HG02981 (cell line): ENCODE results near the gene FTL.
A peak's percentile ranks its signal among the peaks of the same experiment; 100 is the strongest.

Experiments used
- ATAC-seq: cut with Tn5 transposase; IDR thresholded peaks from one replicate; pipeline ENCODE4 v1.9.1; 2021; ENCODE audit warnings: mild to moderate bottlenecking, moderate library complexity; ENCODE audit not compliant: unreplicated experiment

Gene FTL

DNA sequence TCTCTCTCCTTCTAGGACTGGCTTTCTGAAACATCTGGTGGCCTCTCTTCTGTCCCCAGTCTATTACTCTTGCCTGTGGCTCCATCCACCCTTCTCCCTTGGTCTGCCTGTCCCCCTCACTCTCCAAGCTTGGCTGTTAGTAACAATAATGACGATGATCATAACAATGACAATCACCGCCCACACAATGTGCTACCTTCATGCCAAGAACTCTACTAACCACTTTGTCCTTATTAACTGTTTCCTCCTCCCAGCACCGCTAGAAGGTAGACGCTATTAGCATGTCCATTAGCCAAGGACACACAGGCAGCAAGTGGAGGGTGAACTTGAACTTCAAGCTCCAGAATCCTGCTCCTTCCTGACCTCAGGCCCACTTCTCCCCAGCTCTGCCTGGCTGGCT lies 25.3 kb downstream of the FTL start:
- no peak for ATAC-seq

DNA sequence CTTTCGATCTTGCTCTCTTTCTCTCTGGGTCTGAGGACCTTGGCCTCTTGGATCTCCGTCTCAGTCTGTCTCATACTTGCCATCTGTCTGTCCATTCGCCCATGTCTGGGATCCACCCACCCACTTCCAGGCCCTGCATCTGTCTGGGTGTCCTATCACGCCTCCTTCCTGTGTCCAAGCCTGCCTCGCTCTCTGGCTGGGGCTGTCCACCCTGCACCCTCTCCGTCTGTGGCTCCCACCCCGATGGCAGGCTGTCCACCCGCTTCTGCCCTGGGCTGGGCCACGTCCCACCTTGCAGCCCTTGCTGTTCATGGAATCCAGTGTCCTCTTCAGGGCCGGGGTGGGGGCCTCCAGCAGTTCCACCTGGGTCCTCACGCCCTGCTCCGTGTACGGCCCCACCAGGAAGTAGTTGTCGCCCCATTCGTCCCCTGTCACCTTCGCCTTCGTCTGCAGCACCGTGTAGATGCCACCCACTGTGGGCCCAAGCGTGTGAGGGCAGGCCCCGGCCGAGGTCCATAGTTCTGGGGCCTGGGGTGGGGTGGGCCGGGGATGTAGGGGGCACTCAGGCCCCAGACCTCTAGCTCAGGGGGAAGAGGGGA lies 26.0 kb downstream of the FTL start:
- no peak for ATAC-seq

DNA sequence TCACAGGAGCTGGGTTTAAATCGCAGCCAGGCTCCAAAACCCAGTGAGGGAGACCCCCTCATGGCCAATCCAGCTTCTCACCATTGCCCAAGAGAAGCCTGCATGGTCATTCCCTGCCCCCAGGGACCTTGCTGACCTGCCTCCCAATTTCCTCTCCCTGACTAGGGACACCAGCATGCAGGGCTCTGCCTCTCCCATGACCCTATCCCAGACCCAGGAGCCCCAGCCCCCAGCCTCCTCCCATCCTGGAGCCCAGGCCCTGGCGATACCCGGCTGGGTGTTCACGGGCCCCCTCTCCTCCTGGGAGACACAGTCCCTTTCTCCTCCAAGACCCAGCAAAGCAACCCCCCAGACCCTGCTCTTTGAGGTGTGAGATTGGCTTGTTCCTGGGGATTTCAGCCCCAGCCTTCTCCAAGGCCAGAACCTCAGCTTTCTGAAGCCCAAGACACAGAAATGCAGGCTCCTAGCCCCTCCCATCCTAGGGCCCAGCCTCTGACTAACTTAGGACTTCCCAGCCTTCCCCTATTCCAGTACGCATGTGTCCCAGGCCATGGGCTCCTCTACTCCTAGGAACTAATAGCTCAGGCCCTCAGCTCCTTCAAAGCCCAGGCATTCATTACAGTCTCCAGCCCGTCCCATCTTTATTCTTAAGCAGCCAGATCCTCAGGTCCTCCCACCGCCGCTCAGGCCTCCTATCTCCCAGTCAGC lies 26.9 kb downstream of the FTL start:
- ATAC-seq: no peak

DNA sequence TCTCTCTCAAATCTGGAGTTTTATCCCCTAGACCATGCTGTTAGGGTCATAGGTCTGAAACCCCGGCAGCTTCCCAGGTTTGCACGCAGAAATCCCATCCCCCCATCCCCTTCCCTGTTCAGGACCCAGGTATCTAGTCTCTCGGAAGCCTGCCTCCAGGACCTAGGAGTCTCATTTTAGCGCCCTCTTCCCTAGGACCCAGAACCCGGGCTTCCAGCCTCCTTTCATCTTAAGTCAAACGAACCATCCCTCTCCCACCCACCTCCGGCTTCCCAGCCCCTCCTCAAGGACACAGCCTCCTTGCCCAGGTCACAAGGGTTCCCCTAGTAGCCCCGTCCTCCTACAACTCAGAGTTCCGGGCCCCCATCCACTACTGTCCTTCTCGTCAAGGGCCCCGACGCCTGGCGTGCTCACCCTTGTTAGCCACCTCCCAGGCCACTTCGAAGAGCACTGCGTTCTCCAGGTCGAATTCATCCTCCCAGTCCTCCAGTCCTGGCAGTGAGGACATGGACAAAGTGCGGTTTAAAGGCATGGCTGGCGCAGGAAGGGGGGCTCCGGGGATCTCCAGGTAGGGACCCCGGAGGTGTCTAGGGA lies 27.6 kb downstream of the FTL start:
- ATAC-seq: no peak

DNA sequence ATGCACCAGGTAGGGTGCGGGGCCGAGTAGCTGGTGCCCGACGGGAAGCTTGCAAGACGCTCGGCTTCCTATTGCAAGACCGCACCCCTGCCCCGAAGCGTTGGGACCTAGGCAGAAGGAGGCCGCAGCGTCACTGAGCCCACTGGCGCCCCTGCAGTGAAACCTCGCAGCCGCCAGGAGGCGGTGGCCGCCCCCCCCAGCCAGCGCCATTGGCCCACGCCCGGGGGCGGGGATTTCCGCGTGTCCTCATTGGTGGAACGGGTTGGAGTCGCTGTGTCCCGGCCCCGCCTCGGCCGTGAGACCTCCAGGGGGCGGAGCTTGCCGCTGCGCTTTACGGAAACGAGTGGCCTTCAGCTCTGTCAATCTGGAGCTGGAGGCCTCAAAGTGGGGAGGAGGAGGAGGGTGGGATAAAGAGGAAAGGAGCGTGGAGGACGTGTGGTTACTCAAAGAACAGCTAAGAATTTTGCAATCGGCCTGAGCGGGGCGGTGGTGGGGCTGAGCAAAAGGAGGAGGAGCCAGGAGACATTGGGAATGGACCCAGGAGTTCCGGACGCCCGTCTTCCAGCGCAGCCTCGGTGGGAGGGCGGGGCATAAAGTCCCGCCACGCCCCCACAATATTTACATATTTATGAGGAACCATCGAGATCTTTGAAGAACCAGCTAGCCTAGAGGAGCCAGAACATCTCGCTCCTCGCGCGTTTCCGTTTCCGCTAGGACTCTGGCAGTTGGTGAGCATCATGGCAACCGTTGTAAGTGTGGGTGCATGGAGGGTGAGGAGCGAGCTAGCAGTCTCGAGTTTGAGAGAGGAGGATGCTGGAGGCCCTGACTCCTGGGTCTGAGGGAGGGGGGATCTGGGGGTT lies 28.3 kb downstream of the FTL start, which contains the start of the genes GYS1 and RUVBL2:
TSS of gene GYS1 (minus strand) at position 135 of the 860 bp plus-strand sequence. CDS start 197 bp downstream, outside the sequence.
TSS of gene RUVBL2 (plus strand) at position 713 of the 860 bp plus-strand sequence. CDS start at position 738, 25 bp downstream.
- ATAC-seq: peak; percentile 83

DNA sequence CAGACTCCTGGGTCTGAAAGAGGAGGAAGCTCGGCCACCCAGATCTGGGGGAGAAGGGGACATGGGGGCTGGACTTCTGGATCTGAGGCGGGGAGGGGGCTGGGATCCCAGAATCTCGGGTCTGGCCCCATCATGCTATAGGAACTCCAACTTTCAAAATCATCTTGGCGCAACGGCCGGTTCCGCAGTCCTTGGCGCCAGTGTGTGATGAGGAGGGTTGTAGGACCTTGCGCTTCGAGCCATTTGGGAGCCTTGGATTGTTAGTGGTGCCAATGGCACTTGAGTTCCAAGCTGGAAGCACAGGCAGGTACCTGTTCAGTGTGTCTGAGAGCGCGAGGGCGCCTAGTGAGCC lies 28.9 kb downstream of the FTL start:
- no peak for ATAC-seq

DNA sequence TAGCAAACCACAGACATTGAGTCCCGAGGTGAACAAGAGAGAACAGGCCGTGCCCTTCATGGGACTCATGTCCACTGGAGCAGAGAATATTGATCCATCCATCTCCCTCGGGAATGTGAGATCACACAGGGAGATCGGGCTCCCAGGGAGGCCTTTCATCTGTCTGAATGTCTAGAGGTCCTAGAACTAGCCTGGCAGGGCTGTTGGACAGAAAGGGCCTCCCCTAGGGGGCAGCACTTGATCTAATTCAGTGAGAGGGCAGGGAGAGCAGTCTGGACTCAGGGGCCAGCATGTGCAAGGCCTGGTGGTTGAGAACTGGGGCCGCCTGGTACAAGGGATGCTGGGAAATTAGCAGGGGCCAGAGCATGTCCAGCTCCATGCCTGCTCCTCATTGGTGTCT lies 32.9 kb downstream of the FTL start:
- ATAC-seq: no peak

DNA sequence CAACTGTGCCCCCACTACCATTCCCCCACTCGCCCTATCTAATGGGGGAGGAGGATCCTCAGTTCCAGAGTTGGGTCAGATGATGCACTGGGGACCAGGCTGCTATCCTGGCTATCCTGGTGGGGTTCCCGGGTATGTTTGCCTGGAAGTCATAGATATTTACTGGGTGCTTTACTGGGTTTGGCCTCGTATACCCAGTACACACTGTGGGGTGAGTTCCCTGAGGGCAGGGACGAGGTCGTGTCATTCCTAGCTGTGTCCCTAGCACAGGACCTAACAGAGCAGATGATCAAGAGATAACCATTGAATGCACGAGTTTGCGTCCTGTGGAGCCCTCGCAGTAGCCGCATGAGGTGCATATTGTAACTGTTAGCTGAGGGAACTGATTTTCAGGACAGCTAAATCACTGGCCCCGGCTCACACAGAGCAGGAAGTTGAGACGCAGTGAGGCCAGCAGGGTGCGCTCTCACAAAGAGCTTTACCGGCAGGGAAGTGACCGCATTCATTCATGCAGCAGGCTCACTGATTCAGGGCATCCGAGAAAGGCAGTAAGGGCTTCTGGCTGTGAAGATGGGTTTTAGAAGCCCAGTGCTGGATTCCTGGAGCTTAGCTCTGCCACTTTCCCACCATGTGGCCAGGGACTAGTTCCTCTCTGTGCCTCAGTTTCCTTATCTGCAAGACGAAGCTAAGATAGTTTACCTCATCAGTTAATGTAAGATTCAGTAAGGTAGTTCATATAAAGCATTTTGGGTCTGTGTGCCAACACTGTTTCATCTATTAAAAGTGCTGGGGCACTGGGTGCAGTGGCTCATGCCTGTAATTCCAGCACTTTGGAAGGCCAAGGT lies 34.6 kb downstream of the FTL start:
- ATAC-seq: no peak

DNA sequence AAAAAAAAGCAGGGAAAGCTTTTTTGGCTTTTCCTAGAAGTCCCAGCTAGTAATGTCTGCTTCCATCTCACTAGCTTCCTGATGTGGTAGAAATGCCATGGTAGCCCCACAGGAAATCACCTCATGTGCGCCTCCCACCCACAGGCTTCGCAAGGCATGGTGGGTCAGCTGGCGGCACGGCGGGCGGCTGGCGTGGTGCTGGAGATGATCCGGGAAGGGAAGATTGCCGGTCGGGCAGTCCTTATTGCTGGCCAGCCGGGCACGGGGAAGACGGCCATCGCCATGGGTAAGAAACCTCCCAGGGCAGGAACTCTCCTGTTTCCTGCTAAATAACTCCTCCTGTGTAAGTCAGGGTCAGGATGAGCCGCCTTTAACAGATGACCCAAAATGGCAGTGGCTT lies 39.0 kb downstream of the FTL start:
- ATAC-seq: no peak

DNA sequence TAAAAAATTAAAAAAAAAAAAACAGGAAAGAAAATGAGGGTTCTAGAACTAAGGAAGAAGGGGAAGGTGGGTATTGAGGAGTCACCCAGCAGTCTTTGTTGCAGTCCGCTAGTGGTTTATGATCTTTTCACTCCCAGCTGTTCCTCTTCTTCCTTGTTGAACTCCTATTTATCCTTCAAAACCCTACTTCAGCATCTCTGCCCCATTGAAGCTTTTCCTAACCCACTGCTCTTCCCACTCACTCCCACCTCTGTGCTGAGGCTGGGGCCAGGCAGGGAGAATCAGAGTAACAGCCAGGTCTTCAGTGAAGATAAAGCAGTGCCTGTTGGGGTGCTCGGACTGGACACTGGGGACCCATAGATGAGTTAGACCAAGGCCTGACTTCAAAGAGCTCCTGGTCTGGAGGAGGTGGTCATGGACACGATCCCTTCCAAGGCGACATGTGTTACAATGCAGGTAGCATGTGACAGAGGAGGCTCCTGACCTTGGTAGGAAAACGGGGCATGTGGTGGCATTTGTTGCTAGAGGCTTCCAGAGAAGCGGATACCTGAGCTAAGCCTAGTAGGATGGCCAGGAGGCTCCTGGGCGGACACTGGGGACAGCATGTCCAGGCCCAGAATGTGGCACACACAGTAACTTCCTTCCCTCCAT lies 40.0 kb downstream of the FTL start:
- ATAC-seq: no peak

DNA sequence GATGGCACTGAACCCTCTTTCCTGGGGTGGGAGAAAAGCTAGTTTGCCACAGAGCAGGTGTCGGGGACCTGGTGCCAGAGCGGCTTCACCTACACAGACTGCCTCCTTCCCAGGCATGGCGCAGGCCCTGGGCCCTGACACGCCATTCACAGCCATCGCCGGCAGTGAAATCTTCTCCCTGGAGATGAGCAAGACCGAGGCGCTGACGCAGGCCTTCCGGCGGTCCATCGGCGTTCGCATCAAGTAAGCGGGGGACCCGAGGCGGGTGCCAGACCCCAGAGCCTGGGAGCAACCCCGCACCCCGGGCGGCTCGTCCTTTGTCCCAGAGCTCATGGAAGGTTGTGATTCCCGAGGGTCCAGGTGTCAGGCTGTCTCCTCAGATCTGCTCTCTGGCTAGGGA lies 41.8 kb downstream of the FTL start:
- ATAC-seq: no peak

DNA sequence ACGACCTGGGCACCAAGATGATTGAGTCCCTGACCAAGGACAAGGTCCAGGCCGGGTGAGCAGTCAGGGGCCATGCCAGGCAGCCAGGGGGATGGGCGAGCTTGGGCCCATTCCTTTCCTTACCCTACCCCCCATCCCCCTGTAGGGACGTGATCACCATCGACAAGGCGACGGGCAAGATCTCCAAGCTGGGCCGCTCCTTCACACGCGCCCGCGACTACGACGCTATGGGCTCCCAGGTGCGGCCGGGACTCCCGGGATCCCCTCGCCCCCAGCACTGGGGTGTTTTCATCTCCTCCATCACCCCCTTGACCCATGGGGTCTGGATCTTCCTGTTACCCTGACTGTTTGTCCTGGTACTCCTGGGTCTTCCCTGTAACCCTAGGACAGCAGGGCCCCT lies 44.7 kb downstream of the FTL start:
- ATAC-seq: no peak

DNA sequence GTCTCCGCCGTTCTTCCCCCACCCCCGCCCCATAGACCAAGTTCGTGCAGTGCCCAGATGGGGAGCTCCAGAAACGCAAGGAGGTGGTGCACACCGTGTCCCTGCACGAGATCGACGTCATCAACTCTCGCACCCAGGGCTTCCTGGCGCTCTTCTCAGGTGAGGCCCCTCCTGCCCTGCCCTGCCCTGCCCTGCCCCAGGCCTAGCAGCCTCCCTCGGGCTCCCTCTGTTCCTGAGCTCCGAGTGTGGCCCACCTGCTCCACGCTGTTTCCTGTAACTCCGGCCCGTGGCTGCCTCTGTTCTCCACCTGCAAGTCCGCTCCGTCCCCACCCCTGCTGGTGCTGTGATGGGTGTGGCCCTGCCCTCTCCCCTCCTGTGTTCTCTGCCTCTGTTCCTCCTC lies 45.3 kb downstream of the FTL start:
- ATAC-seq: no peak

DNA sequence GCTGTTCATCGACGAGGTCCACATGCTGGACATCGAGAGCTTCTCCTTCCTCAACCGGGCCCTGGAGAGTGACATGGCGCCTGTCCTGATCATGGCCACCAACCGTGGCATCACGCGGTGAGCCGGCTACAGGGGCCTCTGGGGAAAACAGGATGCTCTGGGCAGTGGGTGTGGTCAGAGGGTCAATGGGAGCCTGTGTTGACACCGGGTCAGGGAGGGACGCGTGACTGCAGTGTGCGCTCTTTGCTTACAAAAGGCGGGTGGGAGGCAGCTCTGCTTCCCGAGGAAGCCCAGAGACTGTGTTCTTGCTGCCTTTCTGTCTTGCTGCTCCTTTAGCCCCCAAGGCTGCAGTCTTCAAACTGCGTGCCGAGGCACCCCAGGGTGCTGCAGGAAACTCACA lies 46.1 kb downstream of the FTL start:
- no peak for ATAC-seq

DNA sequence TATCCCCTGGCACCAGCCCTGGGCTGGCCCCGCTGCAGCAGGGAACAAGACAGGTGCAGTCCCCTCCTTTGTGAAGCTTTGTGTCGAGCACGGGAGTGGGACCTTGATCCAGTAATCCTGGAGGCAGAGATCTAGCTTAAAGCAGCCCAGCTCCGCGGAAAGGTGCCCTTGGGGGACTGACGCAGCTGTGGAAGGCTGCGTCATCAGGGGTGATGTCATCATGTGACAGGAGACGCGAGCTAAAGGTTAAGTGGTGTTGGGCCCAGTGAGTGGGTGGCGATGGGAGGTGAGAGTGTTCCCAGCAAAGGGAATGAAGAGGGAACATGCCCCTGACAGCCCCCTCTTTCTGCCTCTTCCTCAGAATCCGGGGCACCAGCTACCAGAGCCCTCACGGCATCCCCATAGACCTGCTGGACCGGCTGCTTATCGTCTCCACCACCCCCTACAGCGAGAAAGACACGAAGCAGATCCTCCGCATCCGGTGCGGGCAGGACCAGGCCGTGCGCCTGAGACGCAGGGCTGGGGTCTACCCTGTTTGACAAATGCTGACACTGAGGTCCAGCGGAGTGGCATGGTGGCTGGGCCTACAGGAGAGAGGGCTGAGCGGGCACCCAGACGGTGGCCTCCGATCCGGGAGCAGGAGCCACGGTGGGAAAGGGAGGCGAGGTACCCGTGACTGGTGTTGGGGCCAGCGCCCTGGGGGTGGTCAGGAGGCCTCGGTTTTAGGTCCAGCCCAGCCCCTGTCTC lies 49.2 kb downstream of the FTL start:
- no peak for ATAC-seq

DNA sequence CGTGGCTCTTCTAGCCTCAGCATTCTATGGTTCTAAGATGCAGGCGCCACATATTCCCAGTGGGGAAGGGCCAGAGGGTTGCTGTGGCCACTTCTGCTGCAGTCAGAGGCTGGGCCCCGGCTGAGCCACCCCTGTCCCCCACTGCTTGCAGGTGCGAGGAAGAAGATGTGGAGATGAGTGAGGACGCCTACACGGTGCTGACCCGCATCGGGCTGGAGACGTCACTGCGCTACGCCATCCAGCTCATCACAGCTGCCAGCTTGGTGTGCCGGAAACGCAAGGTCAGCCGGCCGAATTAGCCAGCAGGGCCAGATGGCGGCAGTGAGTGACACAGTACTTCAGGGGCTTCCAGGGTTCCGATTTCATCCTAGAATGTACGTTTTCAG lies 49.8 kb downstream of the FTL start:
- no peak for ATAC-seq

DNA sequence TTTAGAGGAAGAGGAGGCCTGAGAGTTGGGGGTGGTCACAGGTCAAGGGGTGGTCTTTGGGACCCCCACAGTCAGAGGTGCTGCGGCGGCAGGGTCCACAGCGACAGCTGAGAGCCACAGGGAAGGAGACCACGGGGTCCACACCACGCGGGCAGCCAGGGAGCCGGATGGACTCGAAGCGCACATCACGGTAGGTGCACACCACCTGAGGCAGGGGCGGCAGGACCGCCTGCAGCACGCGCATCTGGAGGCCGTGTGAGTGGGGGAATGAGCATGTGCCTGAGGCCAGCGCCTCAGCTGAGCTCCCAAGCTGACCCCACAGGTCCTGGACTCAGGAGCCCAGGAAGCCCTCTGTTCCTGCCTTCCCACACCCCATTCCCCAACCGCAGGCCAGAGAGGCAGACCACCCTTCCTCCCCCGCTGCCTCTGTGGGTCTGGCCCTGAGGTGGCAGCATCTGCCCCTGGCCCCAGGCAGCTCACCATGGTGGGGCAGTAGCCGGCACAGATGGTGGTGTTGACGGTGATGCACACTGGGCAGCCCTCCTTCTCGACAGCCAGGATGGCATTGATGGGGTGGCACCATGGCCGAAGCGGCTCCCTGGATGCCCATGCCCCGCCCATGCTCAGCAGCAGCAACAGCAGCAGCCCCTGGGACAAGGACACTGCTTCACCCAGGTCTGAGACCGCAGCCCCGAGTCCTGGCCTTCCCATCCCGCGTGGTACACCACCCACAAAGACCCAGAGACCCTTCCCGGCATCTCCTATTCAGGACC lies 51.1 kb downstream of the FTL start:
- no peak for ATAC-seq
